ENCODE data around the gene MAPRE2.

MAPRE2 gene

DNA sequence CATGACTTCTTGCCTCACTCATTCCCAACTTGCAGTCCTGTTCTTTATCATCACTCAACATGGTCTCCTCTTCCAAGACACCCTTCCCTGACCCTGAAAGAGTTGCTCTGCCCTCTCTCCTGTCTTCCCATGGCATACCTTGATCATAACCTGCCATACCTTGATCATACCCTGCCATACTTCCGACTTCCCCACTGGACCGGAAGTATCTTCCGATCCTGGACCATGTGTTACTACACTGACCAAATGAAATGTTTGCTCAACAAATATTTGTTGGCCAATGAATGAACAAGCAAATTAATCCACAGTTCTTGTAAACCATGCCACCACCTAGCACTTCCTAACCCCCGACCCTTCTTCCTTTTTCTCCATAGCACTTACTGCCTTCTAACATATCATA is 138.7 kb downstream of the MAPRE2 start:
- in situ Hi-C loops (cut with MboI; ENCODE audit: low sequenced_read_pairs, unreplicated experiment) = no loop called here
- no peak for DNase-seq (ENCODE audit: low spot score)
- TF ChIP-seq, protein P1, sequence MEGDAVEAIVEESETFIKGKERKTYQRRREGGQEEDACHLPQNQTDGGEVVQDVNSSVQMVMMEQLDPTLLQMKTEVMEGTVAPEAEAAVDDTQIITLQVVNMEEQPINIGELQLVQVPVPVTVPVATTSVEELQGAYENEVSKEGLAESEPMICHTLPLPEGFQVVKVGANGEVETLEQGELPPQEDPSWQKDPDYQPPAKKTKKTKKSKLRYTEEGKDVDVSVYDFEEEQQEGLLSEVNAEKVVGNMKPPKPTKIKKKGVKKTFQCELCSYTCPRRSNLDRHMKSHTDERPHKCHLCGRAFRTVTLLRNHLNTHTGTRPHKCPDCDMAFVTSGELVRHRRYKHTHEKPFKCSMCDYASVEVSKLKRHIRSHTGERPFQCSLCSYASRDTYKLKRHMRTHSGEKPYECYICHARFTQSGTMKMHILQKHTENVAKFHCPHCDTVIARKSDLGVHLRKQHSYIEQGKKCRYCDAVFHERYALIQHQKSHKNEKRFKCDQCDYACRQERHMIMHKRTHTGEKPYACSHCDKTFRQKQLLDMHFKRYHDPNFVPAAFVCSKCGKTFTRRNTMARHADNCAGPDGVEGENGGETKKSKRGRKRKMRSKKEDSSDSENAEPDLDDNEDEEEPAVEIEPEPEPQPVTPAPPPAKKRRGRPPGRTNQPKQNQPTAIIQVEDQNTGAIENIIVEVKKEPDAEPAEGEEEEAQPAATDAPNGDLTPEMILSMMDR (IDR thresholded peaks at IDR 0.05; ENCODE audit: borderline replicate concordance, control extremely low read depth, extremely low read depth, insufficient read depth, missing control alignments) = no peak

DNA sequence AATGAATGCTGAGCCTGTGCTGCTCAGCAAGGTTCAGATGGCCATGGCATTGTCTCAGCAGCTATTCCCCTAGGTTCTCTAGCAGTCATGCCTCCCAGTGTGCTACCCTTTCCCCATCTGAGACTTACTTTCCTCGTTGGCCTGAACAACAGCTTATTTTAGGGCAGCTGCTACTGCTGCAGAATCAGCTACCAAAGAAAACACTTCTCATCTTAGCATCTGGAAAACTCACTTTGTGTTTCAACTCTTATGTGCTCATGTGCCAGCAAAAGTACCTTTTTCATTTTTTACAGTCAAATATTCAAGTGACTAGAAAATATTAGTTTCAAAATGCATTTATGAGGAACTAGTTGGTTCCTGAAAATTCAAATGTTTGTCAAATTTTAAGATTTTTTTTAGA is 139.2 kb downstream of the MAPRE2 start:
- TF ChIP-seq, protein P1 (IDR thresholded peaks at IDR 0.05; ENCODE audit: borderline replicate concordance, control extremely low read depth, extremely low read depth, insufficient read depth, missing control alignments) = no peak
- DNase-seq (ENCODE audit: low spot score) = no peak
- in situ Hi-C loops (cut with MboI; ENCODE audit: low sequenced_read_pairs, unreplicated experiment) = no loop called here

DNA sequence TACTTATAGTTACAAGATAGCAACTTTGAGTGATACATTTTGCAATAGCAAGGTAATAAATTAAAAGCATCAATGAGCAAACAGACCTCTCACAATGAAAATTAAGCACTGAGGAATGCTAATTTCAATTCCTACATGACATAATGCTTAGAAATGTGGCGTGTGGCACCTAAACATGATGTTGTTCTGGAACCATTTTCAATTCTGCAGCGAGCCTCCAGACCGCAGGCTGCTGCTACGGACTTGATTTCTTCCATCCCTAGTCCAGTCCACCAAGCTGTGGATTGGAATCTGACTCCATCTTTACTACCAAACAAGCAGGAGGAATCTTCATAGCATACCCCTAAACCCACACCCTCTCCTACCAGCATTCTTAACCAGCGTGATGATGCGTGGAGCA is 140.9 kb downstream of the MAPRE2 start:
- TF ChIP-seq, protein P1 (IDR thresholded peaks at IDR 0.05; ENCODE audit: borderline replicate concordance, control extremely low read depth, extremely low read depth, insufficient read depth, missing control alignments) = no peak
- in situ Hi-C loops (cut with MboI; ENCODE audit: low sequenced_read_pairs, unreplicated experiment) = no loop called here
- DNase-seq (ENCODE audit: low spot score) = no peak

DNA sequence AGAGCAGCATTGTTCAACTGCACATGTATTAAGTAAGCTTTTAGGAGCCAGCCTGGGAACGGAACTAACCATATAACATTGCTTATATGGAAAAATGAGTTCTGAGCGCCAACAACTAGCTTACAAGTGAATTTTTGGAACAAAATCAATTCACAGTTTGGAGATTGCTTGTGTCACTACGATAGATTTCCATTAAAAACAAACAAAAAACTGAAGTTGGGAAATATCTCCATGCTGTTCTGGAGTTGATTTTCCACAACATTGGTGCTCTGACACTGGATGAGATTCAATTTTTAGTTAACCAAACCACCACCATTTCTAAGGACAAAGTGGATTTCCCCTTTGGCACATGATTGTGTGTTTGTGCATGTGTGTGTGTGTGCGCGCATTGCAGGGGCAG is 142.7 kb downstream of the MAPRE2 start:
- in situ Hi-C loops (cut with MboI; ENCODE audit: low sequenced_read_pairs, unreplicated experiment) = no loop called here
- DNase-seq (ENCODE audit: low spot score) = no peak
- TF ChIP-seq, protein P1 (IDR thresholded peaks at IDR 0.05; ENCODE audit: borderline replicate concordance, control extremely low read depth, extremely low read depth, insufficient read depth, missing control alignments) = no peak

DNA sequence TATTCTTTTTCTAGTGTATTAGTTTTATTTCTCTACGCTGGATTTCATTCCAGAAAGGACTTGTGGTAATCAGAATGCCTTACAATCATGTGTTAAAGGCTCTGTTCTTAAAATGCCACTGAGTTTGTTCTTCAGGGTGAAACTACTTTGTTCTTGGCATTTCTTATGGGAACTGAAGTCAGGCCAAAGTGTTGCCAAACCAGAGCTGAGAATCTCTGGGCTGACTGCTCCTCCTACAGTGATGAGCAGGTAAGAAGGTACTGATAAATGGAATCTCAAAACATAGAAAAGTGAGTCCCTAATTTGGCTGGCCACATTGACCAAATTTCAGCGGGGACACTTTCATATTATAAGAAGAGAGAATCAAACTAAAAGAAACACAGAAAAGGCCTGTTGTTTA is 144.6 kb downstream of the MAPRE2 start:
- in situ Hi-C loops (cut with MboI; ENCODE audit: low sequenced_read_pairs, unreplicated experiment) = no loop called here
- DNase-seq (ENCODE audit: low spot score) = no peak
- TF ChIP-seq, protein P1 (IDR thresholded peaks at IDR 0.05; ENCODE audit: borderline replicate concordance, control extremely low read depth, extremely low read depth, insufficient read depth, missing control alignments) = no peak

DNA sequence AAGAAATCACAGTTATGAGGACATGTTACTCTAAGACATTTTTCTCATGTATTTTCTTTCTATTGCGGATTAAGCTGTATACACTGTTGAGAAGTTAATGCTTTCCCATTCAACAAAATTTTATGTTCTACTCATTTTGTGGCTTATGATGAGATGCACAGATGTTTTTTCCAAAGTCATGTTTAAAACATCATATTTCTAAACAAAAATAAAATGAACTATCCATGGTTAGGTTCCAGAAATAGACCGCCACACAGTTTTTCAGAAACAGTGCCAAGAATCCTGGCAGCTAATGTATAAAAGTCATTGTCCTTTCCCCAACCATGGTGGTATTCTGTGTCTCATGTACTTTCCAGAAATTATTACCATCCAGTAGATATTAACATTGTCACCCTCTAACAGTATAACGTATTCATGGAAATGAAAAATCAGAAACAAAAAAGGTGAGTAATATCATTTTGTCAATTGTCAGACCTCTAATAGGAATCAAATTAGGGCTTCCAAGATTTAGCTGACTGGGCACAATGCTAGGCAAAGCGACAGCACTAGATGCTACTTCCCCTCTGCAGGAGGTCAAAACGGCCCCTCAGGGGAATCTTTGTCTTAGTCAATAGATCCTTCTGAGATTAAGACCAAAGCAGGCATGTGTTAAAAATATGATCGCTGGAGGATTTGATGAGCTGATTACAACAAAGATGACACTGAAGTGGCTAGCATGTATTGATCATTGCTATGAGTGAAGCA is 145.2 kb downstream of the MAPRE2 start:
- in situ Hi-C loops (cut with MboI; ENCODE audit: low sequenced_read_pairs, unreplicated experiment) = no loop called here

More for the DNA sequence above, 145.2 kb downstream of the MAPRE2 start:
- TF ChIP-seq, protein P1 (IDR thresholded peaks at IDR 0.05; ENCODE audit: borderline replicate concordance, control extremely low read depth, extremely low read depth, insufficient read depth, missing control alignments) = no peak
- DNase-seq (ENCODE audit: low spot score) = no peak
